ENCODE measurements around the gene ECEL1. TPM values are rescaled to one million over a fixed set of nuclear protein-coding genes. Genes with fewer than 3 reads are reported as not detected.

ECEL1 gene
- total and polyA plus RNA-seq, 2 of the 4 experiments (the other 2 are of a cell fraction) = not detected

- H3K36me3 ChIP-seq (ENCODE audit: control insufficient read depth, insufficient read depth, low read length) = no peaks in the 10 kb centered on the region
- H2BK15ac ChIP-seq (ENCODE audit: low read depth, low read length) = no peak overlapping the region
- POLR2A ChIA-PET (ENCODE audit: unreplicated experiment) = no interaction called here
- in situ Hi-C loops (cut with MboI; ENCODE audit: low sequenced_read_pairs) (no loop called here), dilution Hi-C loops (cut with HindIII; ENCODE audit: low sequenced_read_pairs, unreplicated experiment) (no loop called here), intact Hi-C loops (cut with micrococcal nuclease) (no loop called here)
- TF ChIP-seq MAFK (IDR thresholded peaks at IDR 0.05; ENCODE audit: low read depth, low read length) (no peak), SMC3 (IDR thresholded peaks at IDR 0.05; ENCODE audit: low read depth, low read length) (no peak), RCOR1 (IDR thresholded peaks at IDR 0.05; ENCODE audit: insufficient replicate concordance, low read length) (no peak), POLR2A (IDR thresholded peaks at IDR 0.05; ENCODE audit: low read depth, low read length) (no peak), FOS (IDR thresholded peaks at IDR 0.05; ENCODE audit: low read depth, low read length) (no peak)
- TF ChIP-seq, protein P1, sequence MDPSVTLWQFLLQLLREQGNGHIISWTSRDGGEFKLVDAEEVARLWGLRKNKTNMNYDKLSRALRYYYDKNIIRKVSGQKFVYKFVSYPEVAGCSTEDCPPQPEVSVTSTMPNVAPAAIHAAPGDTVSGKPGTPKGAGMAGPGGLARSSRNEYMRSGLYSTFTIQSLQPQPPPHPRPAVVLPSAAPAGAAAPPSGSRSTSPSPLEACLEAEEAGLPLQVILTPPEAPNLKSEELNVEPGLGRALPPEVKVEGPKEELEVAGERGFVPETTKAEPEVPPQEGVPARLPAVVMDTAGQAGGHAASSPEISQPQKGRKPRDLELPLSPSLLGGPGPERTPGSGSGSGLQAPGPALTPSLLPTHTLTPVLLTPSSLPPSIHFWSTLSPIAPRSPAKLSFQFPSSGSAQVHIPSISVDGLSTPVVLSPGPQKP (IDR thresholded peaks at IDR 0.05; ENCODE audit: borderline replicate concordance, low read depth, low read length) = no peak
- H3K23ac ChIP-seq (ENCODE audit: low read depth, low read length) = no peak overlapping the region
- H2AFZ ChIP-seq (replicated peaks; ENCODE audit: low read length, poor library complexity) = no peak overlapping the region
- H3K27ac ChIP-seq (ENCODE audit: insufficient read depth, low read length) = no peak overlapping the region
- no peak overlapping the region for H2BK120ac ChIP-seq (ENCODE audit: low read depth, low read length)
- no peak overlapping the region for H2AK9ac ChIP-seq (replicated peaks; ENCODE audit: low read depth, low read length, poor library complexity)
- no TSS peak for BruUV-seq (replicated peaks)
- H3K56ac ChIP-seq (ENCODE audit: extremely low read depth, insufficient read depth, low read length) = no peak overlapping the region
- H4K91ac ChIP-seq (ENCODE audit: insufficient read depth, low read depth, low read length) = no peak overlapping the region
- H3K9ac ChIP-seq (ENCODE audit: low read depth, low read length) = no peak overlapping the region
- ATAC-seq (ENCODE audit: low read depth) = no peak
- H2AK5ac ChIP-seq (ENCODE audit: low read depth, low read length) = no peak overlapping the region
- H3K4me2 ChIP-seq (ENCODE audit: low read depth, low read length) = no peak overlapping the region
- H4K5ac ChIP-seq (ENCODE audit: low read depth, low read length) = no peak overlapping the region
- H3K18ac ChIP-seq (ENCODE audit: low read depth, low read length) = no peak overlapping the region
- no peaks in the 10 kb centered on the region for H3K9me1 ChIP-seq (ENCODE audit: insufficient read depth, low read length)
- H3K14ac ChIP-seq (replicated peaks; ENCODE audit: low read depth, low read length) = no peak overlapping the region
- DNase-seq = no peak
- H3K9me3 ChIP-seq (ENCODE audit: control insufficient read depth, insufficient read depth, low read length) = no peaks in the 10 kb centered on the region
- peaks cover 56% of the 10 kb centered on the region for H3K27me3 ChIP-seq (ENCODE audit: control insufficient read depth, insufficient read depth, low read length)
- CTCF ChIA-PET = no interaction called here
- H4K8ac ChIP-seq (ENCODE audit: low read depth in 2 of 2, low read length in 2 of 2) = no peak overlapping the region
- no peaks in the 10 kb centered on the region for H3K79me1 ChIP-seq (ENCODE audit: low read depth in 1 of 2, low read length in 2 of 2)
- H4K20me1 ChIP-seq (ENCODE audit: insufficient read depth, low read length) = no peaks in the 10 kb centered on the region; the same call in 1 of the 2 replicates
- no CpG with 5 or more reads among the region's 31 CpGs for WGBS, 2 experiments (ENCODE audit: extremely low coverage in 2 of 2, insufficient read length in 1 of 2)
- H3K4ac ChIP-seq (ENCODE audit: low read depth, low read length) = no peak overlapping the region
- H2BK5ac ChIP-seq (ENCODE audit: low read depth, low read length, poor library complexity, severe bottlenecking) = no peak overlapping the region
- no peaks in the 10 kb centered on the region; the same call in 1 of the 2 replicates for H3K4me1 ChIP-seq (ENCODE audit: control insufficient read depth, insufficient read depth, low read length)
- no peak overlapping the region for H3K4me3 ChIP-seq (ENCODE audit: insufficient read depth, low read depth, low read length)
- H2BK20ac ChIP-seq (ENCODE audit: low read depth, low read length) = no peak overlapping the region
Observed at GRCh38 chr2:232482301-232483238, 5.1 kb downstream of the ECEL1 start.
